Sigmoid colon (tissue), 4 donors: Measurements from ENCODE around the gene WDFY2.

Source experiments
- POLR2A ChIP-seq, 2 donors: fragments of 450-650 bp; IDR thresholded peaks; one replicate each; pipeline ENCODE4 v1.6.1; 2016; ENCODE audit warnings: antibody characterized with exemption in 2 of 2, mild to moderate bottlenecking in 2 of 2, moderate library complexity in 2 of 2
- POLR2AphosphoS5 ChIP-seq, 4 donors: sonication (generic); formaldehyde crosslinking; IDR thresholded peaks; one replicate each; pipeline ENCODE4 v1.6.1; 2017; ENCODE audit warnings: antibody characterized with exemption in 4 of 4
- TF ChIP-seq, protein P1 (sequence below), 4 experiments: fragments of 450-650 bp in 3 of 4; fragments of 200-600 bp in 1 of 4; IDR thresholded peaks; one replicate each; pipeline ENCODE4 v1.5.1; 2016 to 2019; ENCODE audit warnings: antibody characterized with exemption in 4 of 4, mild to moderate bottlenecking in 3 of 4, moderate library complexity in 2 of 4

- TF ChIP-seq, protein P1, sequence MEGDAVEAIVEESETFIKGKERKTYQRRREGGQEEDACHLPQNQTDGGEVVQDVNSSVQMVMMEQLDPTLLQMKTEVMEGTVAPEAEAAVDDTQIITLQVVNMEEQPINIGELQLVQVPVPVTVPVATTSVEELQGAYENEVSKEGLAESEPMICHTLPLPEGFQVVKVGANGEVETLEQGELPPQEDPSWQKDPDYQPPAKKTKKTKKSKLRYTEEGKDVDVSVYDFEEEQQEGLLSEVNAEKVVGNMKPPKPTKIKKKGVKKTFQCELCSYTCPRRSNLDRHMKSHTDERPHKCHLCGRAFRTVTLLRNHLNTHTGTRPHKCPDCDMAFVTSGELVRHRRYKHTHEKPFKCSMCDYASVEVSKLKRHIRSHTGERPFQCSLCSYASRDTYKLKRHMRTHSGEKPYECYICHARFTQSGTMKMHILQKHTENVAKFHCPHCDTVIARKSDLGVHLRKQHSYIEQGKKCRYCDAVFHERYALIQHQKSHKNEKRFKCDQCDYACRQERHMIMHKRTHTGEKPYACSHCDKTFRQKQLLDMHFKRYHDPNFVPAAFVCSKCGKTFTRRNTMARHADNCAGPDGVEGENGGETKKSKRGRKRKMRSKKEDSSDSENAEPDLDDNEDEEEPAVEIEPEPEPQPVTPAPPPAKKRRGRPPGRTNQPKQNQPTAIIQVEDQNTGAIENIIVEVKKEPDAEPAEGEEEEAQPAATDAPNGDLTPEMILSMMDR (IDR thresholded peaks at IDR 0.05): no peak
- no peak for TF ChIP-seq POLR2AphosphoS5 (IDR thresholded peaks at IDR 0.05)
- no peak for TF ChIP-seq POLR2A (IDR thresholded peaks at IDR 0.05)
These were observed 112.9 kb downstream of the WDFY2 start for GRCh38 chr13:51697181-51697580.
